ENCODE data around the gene KAZN.

KAZN gene

DNA sequence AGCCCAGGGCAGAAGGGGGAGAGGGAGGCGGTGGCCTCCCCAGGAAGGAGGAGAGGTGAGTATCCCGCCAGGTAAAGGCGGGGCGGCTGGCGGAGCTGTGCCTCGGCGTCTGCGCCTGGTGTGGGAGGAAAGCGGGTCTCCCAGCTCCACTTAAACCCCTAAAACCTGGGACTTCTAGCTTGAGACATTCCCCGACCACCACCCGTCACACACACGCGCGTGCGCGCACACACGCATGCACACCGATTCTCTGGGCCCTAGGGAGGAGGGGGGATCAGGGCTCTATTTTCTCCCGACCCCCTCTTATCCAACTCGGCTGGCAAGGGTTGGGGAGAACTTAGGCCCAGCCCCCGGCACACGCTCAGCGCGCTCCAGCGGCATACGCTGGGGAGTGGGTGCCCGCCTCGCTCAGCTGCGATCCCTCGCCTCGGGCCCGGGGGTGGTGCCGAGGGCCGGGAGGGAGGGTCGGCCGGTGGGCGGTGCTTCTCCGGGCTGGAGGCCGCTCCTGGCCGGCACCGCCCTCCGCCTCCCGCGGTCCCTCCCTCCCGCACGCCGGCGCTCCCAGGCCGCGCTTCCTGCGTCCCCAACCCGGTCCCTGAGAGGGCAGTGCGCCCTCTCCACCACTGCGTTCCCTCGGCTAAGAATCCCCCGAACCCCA is 554.8 kb downstream of the KAZN start, which contains the start of gene TMEM51:
TSS of gene TMEM51 (plus strand) at position 564 of the 658 bp plus-strand sequence. CDS start 61,341 bp downstream, outside the sequence.
- Histone ChIP-seq H3K9me3 (ENCODE audit: control insufficient read depth, low read length) (no peaks in the 10 kb centered on the region), H3K4me1 (ENCODE audit: control insufficient read depth, insufficient read depth, low read length, poor library complexity, severe bottlenecking) (peaks cover 9% of the 10 kb centered on the region), H3K36me3 (ENCODE audit: control insufficient read depth, insufficient read depth, low read length) (no peaks in the 10 kb centered on the region), H3K4me3 (ENCODE audit: insufficient read depth, low read depth, low read length, poor library complexity, severe bottlenecking) (peak within 1 kb of the TSS; percentile 22), H3K27me3 (replicated peaks; ENCODE audit: control insufficient read depth, insufficient read depth, low read length, poor library complexity, severe bottlenecking) (peaks cover 24% of the 10 kb centered on the region), H3K27ac (ENCODE audit: insufficient read depth, low read length, poor library complexity, severe bottlenecking) (no peak within 1 kb of the TSS)
- no peak for DNase-seq

DNA sequence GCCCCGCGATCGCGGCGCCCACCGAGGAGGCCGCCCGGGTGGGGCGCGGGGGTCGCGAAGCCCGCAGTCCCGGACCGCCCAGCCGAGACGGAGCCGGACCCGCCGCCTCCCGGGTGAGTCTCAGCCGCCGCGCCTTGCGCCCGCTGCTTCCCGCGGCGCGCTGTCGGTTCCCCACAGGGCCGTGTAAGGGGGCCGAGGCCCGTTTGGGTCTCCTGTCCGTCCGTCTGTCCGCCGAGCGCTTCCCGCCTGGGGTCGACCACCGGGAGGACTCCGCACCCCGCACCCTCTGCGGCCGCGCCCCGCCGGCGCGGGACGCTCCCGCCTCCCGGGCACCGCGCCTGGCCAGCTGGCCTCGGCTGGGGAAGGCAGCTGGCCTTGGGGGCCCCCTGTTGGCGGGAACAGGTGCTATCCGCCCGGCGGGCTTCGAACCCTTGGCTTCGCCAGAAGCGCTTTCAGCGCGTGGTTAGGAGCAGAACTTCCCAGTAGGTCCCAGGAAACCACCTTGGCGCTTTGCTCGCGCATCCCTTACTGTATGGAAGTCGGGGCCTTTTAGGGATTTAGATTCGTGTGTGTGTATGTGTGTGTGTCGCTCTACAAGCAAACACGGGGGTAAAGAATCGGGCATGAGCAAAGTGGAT is 555.5 kb downstream of the KAZN start:
- H3K36me3 ChIP-seq (ENCODE audit: control insufficient read depth, insufficient read depth, low read length): no peaks in the 10 kb centered on the region
- peaks cover 24% of the 10 kb centered on the region for H3K27me3 ChIP-seq (replicated peaks; ENCODE audit: control insufficient read depth, insufficient read depth, low read length, poor library complexity, severe bottlenecking)
- no peak for DNase-seq
- peaks cover 9% of the 10 kb centered on the region for H3K4me1 ChIP-seq (ENCODE audit: control insufficient read depth, insufficient read depth, low read length, poor library complexity, severe bottlenecking)
- H3K9me3 ChIP-seq (ENCODE audit: control insufficient read depth, low read length): no peaks in the 10 kb centered on the region
- H3K4me3 ChIP-seq (ENCODE audit: insufficient read depth, low read depth, low read length, poor library complexity, severe bottlenecking): peak overlapping the region; percentile 22
- H3K27ac ChIP-seq (ENCODE audit: insufficient read depth, low read length, poor library complexity, severe bottlenecking): no peak overlapping the region

DNA sequence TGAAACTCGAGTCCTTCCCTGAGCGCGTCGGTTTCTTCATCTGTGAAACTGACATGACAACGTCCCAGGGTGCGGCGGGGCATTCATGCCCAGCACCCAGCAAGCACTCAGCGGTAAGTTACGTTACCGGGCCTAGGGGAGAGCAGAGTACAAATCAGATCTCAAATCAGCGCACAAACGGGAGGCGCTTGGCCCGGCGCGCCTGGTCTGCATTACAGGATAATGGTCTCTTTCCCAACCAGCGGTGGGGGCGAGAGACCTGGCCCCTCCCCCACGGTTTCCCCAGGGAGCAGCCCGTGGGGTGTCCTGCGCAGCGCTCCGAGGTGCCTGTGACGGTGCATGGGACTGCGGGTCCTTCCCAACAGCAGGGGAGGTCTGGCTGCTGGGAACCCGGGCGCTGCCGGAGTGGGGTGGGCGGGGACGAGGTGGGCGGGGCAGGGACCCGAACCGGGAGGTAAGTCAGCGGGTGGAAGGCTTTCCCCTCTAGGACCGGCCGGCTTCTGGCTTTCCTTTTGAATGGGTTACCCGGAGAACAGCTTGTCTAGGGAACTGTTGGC is 556.1 kb downstream of the KAZN start:
- DNase-seq: no peak
- peaks cover 24% of the 10 kb centered on the region for H3K27me3 ChIP-seq (replicated peaks; ENCODE audit: control insufficient read depth, insufficient read depth, low read length, poor library complexity, severe bottlenecking)
- no peak overlapping the region for H3K27ac ChIP-seq (ENCODE audit: insufficient read depth, low read length, poor library complexity, severe bottlenecking)
- H3K36me3 ChIP-seq (ENCODE audit: control insufficient read depth, insufficient read depth, low read length): no peaks in the 10 kb centered on the region
- no peaks in the 10 kb centered on the region for H3K9me3 ChIP-seq (ENCODE audit: control insufficient read depth, low read length)
- no peak overlapping the region for H3K4me3 ChIP-seq (ENCODE audit: insufficient read depth, low read depth, low read length, poor library complexity, severe bottlenecking)
- H3K4me1 ChIP-seq (ENCODE audit: control insufficient read depth, insufficient read depth, low read length, poor library complexity, severe bottlenecking): peaks cover 9% of the 10 kb centered on the region

DNA sequence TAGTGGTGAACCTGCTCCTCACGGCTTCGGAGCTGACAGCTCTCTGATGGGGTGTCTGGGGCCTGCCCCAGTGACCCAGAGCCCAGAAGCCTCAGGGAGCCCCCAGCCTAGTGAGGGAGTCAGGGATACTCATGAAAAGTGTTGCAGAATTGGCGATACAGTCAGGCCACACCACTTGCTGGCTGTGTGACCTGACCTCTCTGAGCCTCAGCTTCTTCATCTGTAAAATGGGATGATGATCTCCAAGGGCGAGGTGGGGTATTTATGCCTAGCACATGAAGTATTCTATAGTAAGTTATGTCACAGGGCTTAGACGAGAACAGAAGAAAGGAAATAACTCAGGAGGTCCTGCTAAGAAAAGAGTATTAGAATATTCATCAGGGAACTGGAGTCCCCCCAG is 556.7 kb downstream of the KAZN start:
- Histone ChIP-seq H3K27ac (ENCODE audit: insufficient read depth, low read length, poor library complexity, severe bottlenecking) (no peak overlapping the region), H3K9me3 (ENCODE audit: control insufficient read depth, low read length) (no peaks in the 10 kb centered on the region), H3K4me3 (ENCODE audit: insufficient read depth, low read depth, low read length, poor library complexity, severe bottlenecking) (no peak overlapping the region), H3K4me1 (ENCODE audit: control insufficient read depth, insufficient read depth, low read length, poor library complexity, severe bottlenecking) (peaks cover 9% of the 10 kb centered on the region), H3K36me3 (ENCODE audit: control insufficient read depth, insufficient read depth, low read length) (no peaks in the 10 kb centered on the region), H3K27me3 (replicated peaks; ENCODE audit: control insufficient read depth, insufficient read depth, low read length, poor library complexity, severe bottlenecking) (peaks cover 24% of the 10 kb centered on the region)
- no peak for DNase-seq

DNA sequence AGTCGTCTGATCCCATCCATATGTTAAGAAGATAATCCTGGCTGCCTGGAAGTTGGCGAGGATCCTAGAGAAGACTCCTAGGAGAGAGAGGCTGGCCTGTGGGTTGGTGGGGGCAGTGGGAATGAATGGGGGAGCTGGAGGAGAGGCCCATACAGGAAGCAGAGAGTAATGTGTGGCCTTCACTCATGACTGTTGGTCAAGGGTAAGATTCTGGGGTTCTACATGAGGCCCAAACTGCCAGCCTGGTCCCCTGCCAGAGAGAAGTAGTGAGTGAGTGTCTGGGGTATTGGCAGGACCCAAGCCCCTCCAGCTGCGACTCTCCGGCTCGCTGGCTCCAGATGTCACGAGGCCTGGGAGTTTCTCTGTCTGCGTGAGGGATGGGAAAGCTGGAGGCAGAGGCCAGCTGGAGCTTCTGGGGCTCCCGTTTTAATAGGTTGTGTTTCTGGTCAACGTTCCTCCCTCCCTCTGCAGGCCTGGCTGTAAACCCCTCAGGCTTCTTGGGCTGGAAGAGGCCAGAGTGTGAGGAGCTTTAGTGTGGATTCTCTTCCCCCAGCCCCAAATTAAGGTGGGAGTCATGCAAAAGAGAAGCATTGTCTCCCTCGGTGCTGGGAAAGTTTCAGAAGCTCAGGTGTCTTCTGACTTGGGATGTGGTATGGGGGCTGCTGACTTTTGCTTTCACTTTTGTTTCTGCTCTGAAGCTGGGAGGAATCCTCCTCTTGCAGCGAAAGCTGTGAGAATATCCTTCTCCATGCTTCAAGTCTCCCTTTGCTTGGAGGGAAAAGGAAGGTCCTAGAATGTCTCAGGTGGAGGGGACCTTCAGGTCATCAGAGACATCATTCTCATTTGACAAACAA is 557.6 kb downstream of the KAZN start:
- no peaks in the 10 kb centered on the region for H3K36me3 ChIP-seq (ENCODE audit: control insufficient read depth, insufficient read depth, low read length)
- H3K27me3 ChIP-seq (replicated peaks; ENCODE audit: control insufficient read depth, insufficient read depth, low read length, poor library complexity, severe bottlenecking): peaks cover 21% of the 10 kb centered on the region
- H3K9me3 ChIP-seq (ENCODE audit: control insufficient read depth, low read length): no peaks in the 10 kb centered on the region
- H3K4me1 ChIP-seq (ENCODE audit: control insufficient read depth, insufficient read depth, low read length, poor library complexity, severe bottlenecking): peaks cover 9% of the 10 kb centered on the region
- H3K4me3 ChIP-seq (ENCODE audit: insufficient read depth, low read depth, low read length, poor library complexity, severe bottlenecking): no peak overlapping the region
- H3K27ac ChIP-seq (ENCODE audit: insufficient read depth, low read length, poor library complexity, severe bottlenecking): no peak overlapping the region
- no peak for DNase-seq

DNA sequence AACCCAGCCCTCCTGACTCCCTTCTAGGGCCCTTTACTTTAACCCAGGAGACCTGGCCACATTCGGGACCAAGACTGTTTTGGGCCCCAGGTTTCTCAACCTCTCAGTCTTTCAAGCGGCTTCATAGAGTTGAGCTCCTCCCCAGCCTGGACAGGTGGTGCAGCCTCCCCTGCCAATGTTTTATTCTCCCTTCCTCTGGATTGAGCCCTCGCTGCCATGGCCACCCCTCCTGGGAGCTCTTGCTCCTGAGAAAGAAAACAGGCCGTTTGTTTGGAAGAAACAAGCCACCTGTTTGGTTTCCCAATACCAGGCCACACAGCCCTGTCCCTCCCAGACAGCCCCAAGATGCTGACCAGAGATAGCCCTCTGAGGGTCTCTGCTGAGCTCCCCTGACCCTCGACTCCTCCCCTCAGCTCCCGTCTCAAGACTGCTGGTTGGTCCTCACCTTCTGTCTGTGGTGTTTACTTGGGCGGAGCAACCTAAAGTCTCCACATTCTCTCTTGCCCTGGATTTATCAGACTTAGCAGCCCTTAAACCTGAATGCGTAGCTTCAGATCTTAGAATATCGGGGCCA is 558.4 kb downstream of the KAZN start:
- Histone ChIP-seq H3K27ac (ENCODE audit: insufficient read depth, low read length, poor library complexity, severe bottlenecking) (no peak overlapping the region), H3K4me3 (ENCODE audit: insufficient read depth, low read depth, low read length, poor library complexity, severe bottlenecking) (no peak overlapping the region), H3K4me1 (ENCODE audit: control insufficient read depth, insufficient read depth, low read length, poor library complexity, severe bottlenecking) (peaks cover 9% of the 10 kb centered on the region), H3K9me3 (ENCODE audit: control insufficient read depth, low read length) (no peaks in the 10 kb centered on the region), H3K36me3 (ENCODE audit: control insufficient read depth, insufficient read depth, low read length) (no peaks in the 10 kb centered on the region), H3K27me3 (replicated peaks; ENCODE audit: control insufficient read depth, insufficient read depth, low read length, poor library complexity, severe bottlenecking) (peaks cover 18% of the 10 kb centered on the region)
- DNase-seq: no peak

DNA sequence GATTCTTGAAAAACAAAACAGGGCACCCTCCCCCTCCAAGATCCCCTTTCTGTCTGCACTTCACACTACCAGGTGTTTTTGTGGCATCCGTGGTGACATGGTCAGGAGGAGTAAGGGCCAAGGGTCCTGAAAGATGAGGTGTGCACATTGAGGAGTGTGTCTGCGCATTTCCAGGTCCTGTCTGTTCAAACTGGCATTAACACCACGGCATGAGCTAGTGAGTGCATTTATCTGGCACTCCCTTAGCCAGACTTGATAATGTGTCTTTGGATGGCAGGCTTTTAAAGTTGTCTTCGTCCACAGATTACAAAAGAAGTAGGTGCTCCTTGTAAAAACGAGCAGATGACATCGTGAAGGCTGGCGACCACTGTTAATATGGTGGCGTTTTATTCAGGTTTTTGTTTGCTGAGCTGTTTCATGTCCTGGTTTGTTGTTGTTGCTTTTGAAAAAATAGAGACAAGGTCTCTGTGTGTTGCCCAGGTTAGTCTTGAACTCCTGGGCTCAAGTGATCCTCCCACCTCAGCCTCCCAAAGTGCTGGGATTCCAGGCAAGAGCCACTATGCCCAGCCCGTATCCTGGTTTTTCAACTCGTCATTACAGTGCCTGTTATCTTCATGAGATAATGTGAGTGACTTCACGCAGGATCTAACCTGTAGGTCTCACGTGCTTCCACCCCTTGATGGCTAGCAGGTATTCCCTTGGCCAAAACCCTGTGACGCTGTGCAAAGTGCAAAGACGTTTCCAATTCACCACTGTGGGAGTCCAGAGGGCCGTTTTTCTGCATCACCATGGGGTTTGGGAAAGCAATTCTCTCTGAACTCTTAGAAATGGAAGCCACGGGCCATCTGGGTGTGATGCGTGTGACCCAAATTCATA is 559.3 kb downstream of the KAZN start:
- Histone ChIP-seq H3K27me3 (replicated peaks; ENCODE audit: control insufficient read depth, insufficient read depth, low read length, poor library complexity, severe bottlenecking) (peaks cover 11% of the 10 kb centered on the region), H3K27ac (ENCODE audit: insufficient read depth, low read length, poor library complexity, severe bottlenecking) (no peak overlapping the region), H3K36me3 (ENCODE audit: control insufficient read depth, insufficient read depth, low read length) (no peaks in the 10 kb centered on the region), H3K9me3 (ENCODE audit: control insufficient read depth, low read length) (no peaks in the 10 kb centered on the region), H3K4me3 (ENCODE audit: insufficient read depth, low read depth, low read length, poor library complexity, severe bottlenecking) (no peak overlapping the region), H3K4me1 (ENCODE audit: control insufficient read depth, insufficient read depth, low read length, poor library complexity, severe bottlenecking) (peaks cover 5% of the 10 kb centered on the region)
- DNase-seq: no peak

DNA sequence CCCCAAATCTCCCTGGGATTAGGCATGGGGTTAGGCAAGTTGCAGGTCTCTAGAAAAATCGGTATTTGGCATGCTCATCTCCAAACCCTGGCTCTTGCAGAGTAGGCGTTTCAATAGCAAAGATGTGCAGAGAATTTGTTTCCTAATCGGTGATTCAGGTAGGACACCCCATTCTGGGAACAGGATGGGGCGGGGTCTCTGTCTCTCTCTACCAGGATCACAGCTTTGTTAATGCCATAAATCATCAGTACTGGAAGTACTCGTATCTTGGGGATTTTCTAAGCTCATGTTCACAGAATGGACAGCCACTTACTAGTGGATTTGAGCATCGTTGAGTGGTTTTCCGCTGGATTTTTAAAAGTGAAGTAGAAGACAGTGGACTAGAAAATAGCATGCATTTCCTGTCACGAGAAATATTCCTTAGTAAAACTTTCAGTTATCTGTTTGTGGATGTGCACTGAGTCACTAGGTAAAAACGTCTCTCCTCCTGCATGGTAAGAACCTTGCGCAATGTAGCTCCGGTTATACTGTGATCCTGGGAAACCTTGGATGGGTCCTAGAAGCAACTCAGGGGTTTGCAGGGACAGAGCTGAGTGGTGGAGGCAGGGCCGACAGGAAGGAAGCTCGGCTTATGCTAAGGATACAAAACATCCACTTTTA is 560.2 kb downstream of the KAZN start:
- Histone ChIP-seq H3K9me3 (ENCODE audit: control insufficient read depth, low read length) (no peaks in the 10 kb centered on the region), H3K4me3 (ENCODE audit: insufficient read depth, low read depth, low read length, poor library complexity, severe bottlenecking) (no peak overlapping the region), H3K36me3 (ENCODE audit: control insufficient read depth, insufficient read depth, low read length) (no peaks in the 10 kb centered on the region), H3K27ac (ENCODE audit: insufficient read depth, low read length, poor library complexity, severe bottlenecking) (no peak overlapping the region), H3K4me1 (ENCODE audit: control insufficient read depth, insufficient read depth, low read length, poor library complexity, severe bottlenecking) (no peaks in the 10 kb centered on the region), H3K27me3 (replicated peaks; ENCODE audit: control insufficient read depth, insufficient read depth, low read length, poor library complexity, severe bottlenecking) (peaks cover 9% of the 10 kb centered on the region)
- DNase-seq: no peak

DNA sequence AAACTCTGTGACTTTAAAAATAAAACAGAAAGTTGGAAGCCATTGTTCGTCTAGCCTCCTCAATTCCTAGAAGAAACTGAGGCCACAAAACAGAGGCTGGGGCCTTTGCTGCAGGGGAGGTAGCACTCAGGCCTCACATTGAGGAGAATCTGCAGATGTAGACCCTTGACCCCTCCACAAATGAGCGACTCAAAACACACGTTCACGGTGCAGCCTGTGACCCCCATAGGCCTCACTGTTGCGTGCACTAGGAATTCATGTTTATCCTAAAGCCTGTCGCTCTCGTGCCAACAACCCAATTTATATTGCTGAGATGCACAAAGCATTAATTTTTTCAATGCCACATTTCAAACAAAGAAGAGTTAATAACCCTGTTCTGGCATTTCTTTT is 560.7 kb downstream of the KAZN start:
- Histone ChIP-seq H3K4me1 (ENCODE audit: control insufficient read depth, insufficient read depth, low read length, poor library complexity, severe bottlenecking) (no peaks in the 10 kb centered on the region), H3K27me3 (replicated peaks; ENCODE audit: control insufficient read depth, insufficient read depth, low read length, poor library complexity, severe bottlenecking) (peaks cover 5% of the 10 kb centered on the region), H3K27ac (ENCODE audit: insufficient read depth, low read length, poor library complexity, severe bottlenecking) (no peak overlapping the region), H3K9me3 (ENCODE audit: control insufficient read depth, low read length) (no peaks in the 10 kb centered on the region), H3K36me3 (ENCODE audit: control insufficient read depth, insufficient read depth, low read length) (no peaks in the 10 kb centered on the region), H3K4me3 (ENCODE audit: insufficient read depth, low read depth, low read length, poor library complexity, severe bottlenecking) (no peak overlapping the region)
- DNase-seq: no peak
